Fibroblast of villous mesenchyme (primary cell): ENCODE data around the gene DNM3. TPM values are rescaled to one million over a fixed set of nuclear protein-coding genes. Genes with fewer than 3 reads are reported as not detected.

ENCODE experiments used
- DNase-seq: peaks from one replicate; pipeline ENCODE4 v3.0.0-alpha.2; 2010; ENCODE audit warnings: low read depth
- H3K4me3 ChIP-seq: 2 replicates; pipeline ENCODE4 v1.5.1; 2011; ENCODE audit warnings: low read depth, mild to moderate bottlenecking, low read length
- total RNA-seq: library from RNA; depleted of rRNA; stranded (reverse); fragments of >200 nt; gene quantifications from 2 replicates; pipeline ENCODE4 v1.2.3, GENCODE V29; 2012
- TF ChIP-seq, protein P1 (sequence below): IDR thresholded peaks from 2 replicates; pipeline ENCODE4 v1.5.1; 2012; ENCODE audit warnings: low read depth, mild to moderate bottlenecking, low read length; ENCODE audit not compliant: insufficient read depth

Gene DNM3
- total RNA-seq, 1 donor: 2.2 TPM

DNA sequence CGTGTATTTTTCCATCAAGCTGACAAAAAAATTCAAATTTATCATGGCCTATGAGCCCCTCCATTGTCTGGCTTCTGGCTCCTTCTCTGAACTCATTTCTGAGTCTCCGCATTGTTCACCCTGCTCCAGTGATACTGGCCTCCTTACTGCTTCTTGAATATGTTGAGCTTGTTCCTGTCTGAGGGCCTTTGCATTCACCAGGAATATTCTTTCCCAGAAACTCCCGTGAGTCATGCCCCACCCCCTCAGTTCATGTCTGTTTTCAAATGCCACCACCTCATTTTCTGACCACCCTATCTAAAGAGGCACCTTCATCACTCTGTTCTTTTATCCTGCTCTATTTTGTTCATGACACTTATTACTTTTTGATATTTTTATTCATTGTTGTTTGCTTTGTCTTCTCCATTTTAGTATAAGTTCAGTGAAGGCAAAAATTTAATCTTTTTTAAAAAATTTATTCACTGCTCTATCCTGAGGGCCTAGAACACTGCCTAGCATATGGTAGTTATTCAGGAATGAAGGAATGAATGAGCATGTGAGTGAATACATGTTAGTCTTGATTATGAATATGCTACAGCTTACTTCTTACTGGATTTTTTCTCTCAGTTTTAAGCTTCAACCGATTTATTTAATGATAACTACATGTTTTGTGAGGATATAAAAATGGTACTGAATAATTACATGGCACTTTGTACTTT, 438.8 kb downstream of the DNM3 start:
- TF ChIP-seq, protein P1, sequence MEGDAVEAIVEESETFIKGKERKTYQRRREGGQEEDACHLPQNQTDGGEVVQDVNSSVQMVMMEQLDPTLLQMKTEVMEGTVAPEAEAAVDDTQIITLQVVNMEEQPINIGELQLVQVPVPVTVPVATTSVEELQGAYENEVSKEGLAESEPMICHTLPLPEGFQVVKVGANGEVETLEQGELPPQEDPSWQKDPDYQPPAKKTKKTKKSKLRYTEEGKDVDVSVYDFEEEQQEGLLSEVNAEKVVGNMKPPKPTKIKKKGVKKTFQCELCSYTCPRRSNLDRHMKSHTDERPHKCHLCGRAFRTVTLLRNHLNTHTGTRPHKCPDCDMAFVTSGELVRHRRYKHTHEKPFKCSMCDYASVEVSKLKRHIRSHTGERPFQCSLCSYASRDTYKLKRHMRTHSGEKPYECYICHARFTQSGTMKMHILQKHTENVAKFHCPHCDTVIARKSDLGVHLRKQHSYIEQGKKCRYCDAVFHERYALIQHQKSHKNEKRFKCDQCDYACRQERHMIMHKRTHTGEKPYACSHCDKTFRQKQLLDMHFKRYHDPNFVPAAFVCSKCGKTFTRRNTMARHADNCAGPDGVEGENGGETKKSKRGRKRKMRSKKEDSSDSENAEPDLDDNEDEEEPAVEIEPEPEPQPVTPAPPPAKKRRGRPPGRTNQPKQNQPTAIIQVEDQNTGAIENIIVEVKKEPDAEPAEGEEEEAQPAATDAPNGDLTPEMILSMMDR: no peak
- no peak overlapping the region for H3K4me3 ChIP-seq
- DNase-seq: no peak

DNA sequence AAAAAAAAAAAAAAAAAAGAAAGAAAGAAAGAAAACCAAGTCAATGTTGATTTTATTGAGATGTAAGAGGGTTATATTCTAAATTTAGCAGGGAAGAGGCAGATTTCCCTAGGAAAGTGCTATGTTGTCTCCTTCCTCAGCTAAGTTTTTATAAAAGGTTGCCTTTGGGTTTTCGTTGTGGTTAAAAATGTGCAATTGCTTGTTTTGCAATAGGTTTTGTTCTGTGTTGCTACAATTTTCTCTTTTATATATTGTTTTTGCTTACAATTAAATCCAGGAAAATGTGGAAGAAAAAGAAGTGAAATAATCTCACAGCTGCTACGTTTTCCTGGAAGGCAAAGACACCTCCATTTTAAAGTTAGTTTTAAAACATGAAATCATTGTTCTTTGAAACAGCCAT, 442.5 kb downstream of the DNM3 start:
- H3K4me3 ChIP-seq: no peak overlapping the region
- DNase-seq: peak; percentile 51
- TF ChIP-seq, protein P1: no peak

DNA sequence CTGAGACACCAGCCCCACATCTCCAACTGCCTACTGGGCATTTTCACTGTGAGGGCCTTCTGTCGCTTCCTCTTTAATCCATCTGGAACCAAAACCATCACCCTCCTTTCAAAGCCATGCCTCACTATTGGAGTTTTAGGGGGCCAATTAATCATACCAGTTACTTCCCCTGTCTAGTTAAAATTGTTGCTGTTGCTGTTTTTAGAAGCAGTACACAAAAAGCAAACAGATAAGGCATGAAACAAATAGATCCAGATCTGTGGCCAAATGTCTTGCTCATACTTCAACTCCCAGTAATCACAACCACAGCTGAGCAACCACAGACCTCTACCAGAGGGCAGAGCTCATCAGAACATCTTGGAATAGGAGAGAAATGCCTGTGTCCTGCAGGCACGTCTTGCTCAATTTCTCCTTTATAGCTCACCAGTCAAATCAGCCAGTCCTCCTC, 445.4 kb downstream of the DNM3 start:
- DNase-seq: peak; percentile 97
- no peak overlapping the region for H3K4me3 ChIP-seq
- TF ChIP-seq, protein P1: peak; percentile 2

DNA sequence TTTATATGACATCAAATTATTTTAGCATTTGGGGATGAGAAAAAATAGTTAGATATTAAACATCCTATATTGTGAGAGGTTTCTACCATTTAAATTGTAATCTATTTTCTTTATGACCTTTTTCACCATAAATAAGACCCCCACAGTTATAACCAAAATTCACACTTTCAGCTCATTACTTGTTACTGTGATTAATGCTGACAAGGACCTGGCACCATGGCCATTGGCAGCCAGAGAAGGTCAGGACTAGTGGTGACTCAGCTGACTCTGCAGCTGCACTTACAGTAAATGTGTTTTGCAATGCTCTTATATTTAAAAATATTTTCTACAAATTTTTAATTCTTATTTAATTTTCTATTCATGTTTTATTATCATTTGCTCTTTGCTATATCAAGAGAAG, 445.9 kb downstream of the DNM3 start:
- DNase-seq: peak; percentile 75
- TF ChIP-seq, protein P1: no peak
- H3K4me3 ChIP-seq: no peak overlapping the region

DNA sequence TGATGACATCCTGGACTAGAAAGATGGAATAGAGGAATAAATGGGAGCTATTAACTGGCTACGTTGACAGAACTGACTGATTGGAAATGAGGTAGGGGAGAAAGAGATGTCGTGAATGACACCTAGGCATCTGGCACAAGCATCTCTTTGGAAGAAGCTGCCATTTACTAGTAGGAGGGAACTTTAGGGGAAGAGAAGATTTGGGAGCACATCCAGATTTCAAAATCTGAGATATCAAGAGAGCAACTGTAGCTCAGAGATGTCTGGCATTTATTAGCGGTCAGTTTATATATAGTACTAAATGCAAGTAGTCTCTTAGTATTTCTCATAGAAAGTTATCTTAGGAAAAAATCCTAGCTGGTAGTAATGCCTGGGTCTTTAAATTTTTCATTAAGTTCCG, 447.3 kb downstream of the DNM3 start:
- TF ChIP-seq, protein P1: no peak
- DNase-seq: peak; percentile 80
- no peak overlapping the region for H3K4me3 ChIP-seq

DNA sequence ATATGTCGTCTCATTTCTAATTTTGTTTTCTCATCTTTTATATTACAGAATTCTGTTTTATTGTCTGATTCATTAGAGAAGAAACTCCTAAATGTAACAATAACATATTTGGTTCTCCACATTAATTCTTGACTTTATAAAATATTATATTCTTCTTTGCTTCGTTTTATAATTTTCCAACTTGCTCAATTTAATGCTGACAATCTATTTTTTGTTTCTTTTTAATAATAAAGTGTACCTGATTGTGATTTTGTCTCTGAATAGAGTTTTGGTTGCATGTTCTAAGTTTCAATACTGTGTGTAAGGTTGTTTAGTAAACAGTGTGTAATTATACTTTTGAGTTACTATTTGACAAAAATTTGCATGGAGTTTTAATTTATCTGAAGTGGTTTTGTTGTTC, 448.1 kb downstream of the DNM3 start:
- DNase-seq: no peak
- no peak overlapping the region for H3K4me3 ChIP-seq
- TF ChIP-seq, protein P1: no peak

DNA sequence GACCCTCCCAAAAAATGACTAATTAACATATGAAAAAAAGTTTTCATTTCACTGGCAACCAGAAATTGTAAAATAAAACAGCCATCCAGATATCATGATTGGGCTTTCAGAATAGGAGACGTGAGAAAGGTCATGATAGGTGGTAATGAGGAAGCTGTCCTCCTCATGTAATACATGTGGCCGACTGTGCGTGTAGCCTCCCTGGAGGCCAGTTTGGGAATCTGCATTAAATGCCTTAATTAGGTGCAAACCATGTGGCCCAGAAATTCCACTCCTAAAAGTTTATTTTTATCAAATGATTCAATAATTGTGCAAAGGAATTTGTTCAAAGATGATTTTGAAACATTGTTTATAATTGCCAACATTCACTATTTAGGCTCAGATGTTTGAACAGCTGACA, 451.5 kb downstream of the DNM3 start:
- no peak overlapping the region for H3K4me3 ChIP-seq
- no peak for DNase-seq
- TF ChIP-seq, protein P1: no peak
